Caco-2 (cell line): ENCODE measurements around the gene TEX55. TPM values are rescaled to one million over a fixed set of nuclear protein-coding genes. Genes with fewer than 3 reads are reported as not detected.
"Not testable (repeated sequence)": the region's sequence is repeated elsewhere in the genome, so short reads cannot be mapped to it uniquely, and the experiment has no call there.

Experiments
- BruUV-seq: library from RNA; stranded (reverse); fragments of 400-500 nt; replicated peaks from 2 replicates; lab custom pipeline; 2021; lab: Mats Ljungman, UMichigan
- CTCF ChIA-PET: fragments of 300-600 bp; sonication (Branson Sonifier 250); formaldehyde crosslinking; loops from one replicate; lab custom pipeline; 2022; ENCODE audit warnings: antibody characterized with exemption; lab: Charles Lee
- POLR2A ChIA-PET: fragments of 300-600 bp; sonication (Branson Sonifier 250); formaldehyde crosslinking; loops from one replicate; lab custom pipeline; 2022; ENCODE audit warnings: antibody characterized with exemption; lab: Charles Lee
- DNase-seq, 2 experiments: peaks; one replicate each; pipeline versions ENCODE4 v3.0.0 to v3.0.0-alpha.2; 2020 to 2022
- H3K27me3 ChIP-seq: replicated peaks from 2 replicates; pipeline ENCODE4 v1.6.0; 2011; ENCODE audit warnings: low read length; ENCODE audit not compliant: control insufficient read depth, insufficient read depth
- H3K36me3 ChIP-seq: 2 replicates; pipeline ENCODE4 v1.5.1; 2011; ENCODE audit warnings: low read length; ENCODE audit not compliant: control insufficient read depth, insufficient read depth
- H3K4me1 ChIP-seq: fragments of 250-450 bp; sonication (Bioruptor Pico); 2 replicates; pipeline ENCODE4 v1.5.1; 2020; ENCODE audit warnings: mild to moderate bottlenecking
- H3K4me3 ChIP-seq: 2 replicates; pipeline ENCODE4 v1.5.1; 2011; ENCODE audit warnings: low read depth, mild to moderate bottlenecking, control low read depth, low read length
- H3K9me3 ChIP-seq: fragments of 250-450 bp; sonication (Bioruptor Pico); 2 replicates; pipeline ENCODE4 v1.5.1; 2020; ENCODE audit warnings: mild to moderate bottlenecking, moderate library complexity
- H3K27ac Mint-ChIP-seq: one replicate; pipeline ENCODE4 v1.8.0; 2022; ENCODE audit warnings: mixed read lengths; ENCODE audit not compliant: unreplicated experiment
- H3K27me3 Mint-ChIP-seq: one replicate; pipeline ENCODE4 v1.8.0; 2022; ENCODE audit warnings: mixed read lengths; ENCODE audit not compliant: insufficient read depth, unreplicated experiment
- H3K36me3 Mint-ChIP-seq: one replicate; pipeline ENCODE4 v1.8.0; 2022; ENCODE audit warnings: mild to moderate bottlenecking, mixed read lengths; ENCODE audit not compliant: insufficient read depth, unreplicated experiment
- H3K4me1 Mint-ChIP-seq: one replicate; pipeline ENCODE4 v1.8.0; 2022; ENCODE audit warnings: low read depth, mixed read lengths; ENCODE audit not compliant: unreplicated experiment
- H3K4me3 Mint-ChIP-seq: one replicate; pipeline ENCODE4 v1.8.0; 2022; ENCODE audit warnings: mild to moderate bottlenecking, moderate library complexity, mixed read lengths; ENCODE audit not compliant: unreplicated experiment
- H3K9me3 Mint-ChIP-seq: one replicate; pipeline ENCODE4 v1.8.0; 2022; ENCODE audit warnings: mixed read lengths; ENCODE audit not compliant: unreplicated experiment
- CTCF ChIP-seq, 2 experiments: fragments of 200-600 bp in 1 of 2; IDR thresholded peaks; 1 replicate in 1 of 2; 2 replicates in 1 of 2; pipeline versions ENCODE4 v1.5.1 to v1.8.0; 2011 to 2022; ENCODE audit warnings: antibody characterized with exemption in 1 of 2, control low read depth in 1 of 2, inconsistent platforms in 1 of 2, low read depth in 1 of 2, low read length in 1 of 2, mild to moderate bottlenecking in 1 of 2, moderate library complexity in 1 of 2; ENCODE audit not compliant: insufficient read depth in 1 of 2, severe bottlenecking in 1 of 2, unreplicated experiment in 1 of 2
- intact Hi-C: fragments of 100-400 bp; cut with micrococcal nuclease; formaldehyde crosslinking; loops from one replicate; pipeline ENCODE4 v1.10.0; 2022; ENCODE audit not compliant: unreplicated experiment
- total RNA-seq: library from RNA; stranded (reverse); gene quantifications from 2 replicates; pipeline ENCODE4 v1.2.3, GENCODE V29; 2022

The TEX55 gene
- total RNA-seq, 1 experiment from 2014 or later: not detected

DNA sequence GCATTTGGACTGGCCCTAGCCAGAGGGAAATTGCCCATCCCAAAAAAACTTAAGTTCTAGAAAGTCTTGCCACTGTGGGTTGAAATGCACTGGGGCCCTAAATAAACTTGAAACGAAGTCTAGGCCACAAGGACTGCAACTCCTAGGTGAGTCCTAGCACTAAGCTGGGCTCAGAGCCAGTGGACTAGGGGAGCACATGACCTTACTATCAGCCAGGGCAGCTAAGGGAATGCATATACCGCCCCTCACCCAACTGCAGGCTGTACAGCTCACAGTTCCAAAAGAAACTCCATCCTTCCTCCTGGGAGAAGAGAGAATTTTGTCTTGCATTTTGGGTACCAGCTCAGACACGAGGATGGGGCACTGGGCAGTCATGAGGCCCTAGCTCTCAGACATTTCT lies 23.6 kb upstream of the TEX55 start:
- Histone ChIP-seq H3K9me3 (no peaks in the 10 kb centered on the region), H3K4me1 (0 out of 2 replicates have a peak, but pooled peaks cover 6% of the 10 kb centered on the region), H3K27me3 (no peaks in the 10 kb centered on the region), H3K4me3 (no peak overlapping the region), H3K36me3 (no peaks in the 10 kb centered on the region)
- Mint-ChIP-seq H3K27me3 (no peaks in the 10 kb centered on the region), H3K4me1 (no peaks in the 10 kb centered on the region), H3K4me3 (no peak overlapping the region), H3K9me3 (peaks cover 38% of the 10 kb centered on the region), H3K27ac (no peak overlapping the region), H3K36me3 (no peaks in the 10 kb centered on the region)
- intact Hi-C loops: no loop called here
- POLR2A ChIA-PET: no interaction called here
- no peak for DNase-seq
- BruUV-seq: no TSS peak
- CTCF ChIA-PET: no interaction called here
- TF ChIP-seq CTCF (IDR thresholded peaks at IDR 0.05; ENCODE audit: insufficient read depth in 1 of 2, low read depth in 1 of 2, low read length in 1 of 2, severe bottlenecking in 1 of 2, unreplicated experiment in 1 of 2): no peak

DNA sequence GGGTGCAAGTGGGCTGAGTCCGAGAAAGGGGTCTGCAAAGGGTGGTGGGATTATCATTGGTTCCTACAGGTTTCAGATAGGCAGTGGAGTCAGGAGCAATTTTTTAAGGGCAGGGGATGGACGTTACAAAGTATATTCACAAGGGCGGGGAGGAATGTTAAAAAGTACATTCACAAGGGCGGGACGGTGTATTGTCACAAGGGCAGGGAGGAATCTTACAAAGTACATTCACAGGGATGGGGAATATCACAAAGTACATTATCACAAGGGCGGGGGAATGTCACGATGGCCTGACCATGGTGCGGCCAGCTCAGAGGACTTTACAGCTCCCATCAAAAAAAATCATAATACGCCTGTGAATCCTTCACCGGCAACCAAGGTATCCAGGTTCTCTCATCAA lies 20.6 kb upstream of the TEX55 start:
- no peak for TF ChIP-seq CTCF (IDR thresholded peaks at IDR 0.05; ENCODE audit: insufficient read depth in 1 of 2, low read depth in 1 of 2, low read length in 1 of 2, severe bottlenecking in 1 of 2, unreplicated experiment in 1 of 2)
- Histone ChIP-seq H3K27me3 (no peaks in the 10 kb centered on the region), H3K36me3 (no peaks in the 10 kb centered on the region), H3K4me1 (0 out of 2 replicates have a peak, but pooled peaks cover 6% of the 10 kb centered on the region), H3K4me3 (no peak overlapping the region), H3K9me3 (no peaks in the 10 kb centered on the region)
- ChIA-PET POLR2A (no interaction called here), CTCF (no interaction called here)
- intact Hi-C loops: no loop called here
- DNase-seq: no peak
- Mint-ChIP-seq H3K4me3 (no peak overlapping the region), H3K27ac (no peak overlapping the region), H3K36me3 (no peaks in the 10 kb centered on the region), H3K4me1 (no peaks in the 10 kb centered on the region), H3K27me3 (no peaks in the 10 kb centered on the region), H3K9me3 (peaks cover 24% of the 10 kb centered on the region)
- BruUV-seq: no TSS peak

DNA sequence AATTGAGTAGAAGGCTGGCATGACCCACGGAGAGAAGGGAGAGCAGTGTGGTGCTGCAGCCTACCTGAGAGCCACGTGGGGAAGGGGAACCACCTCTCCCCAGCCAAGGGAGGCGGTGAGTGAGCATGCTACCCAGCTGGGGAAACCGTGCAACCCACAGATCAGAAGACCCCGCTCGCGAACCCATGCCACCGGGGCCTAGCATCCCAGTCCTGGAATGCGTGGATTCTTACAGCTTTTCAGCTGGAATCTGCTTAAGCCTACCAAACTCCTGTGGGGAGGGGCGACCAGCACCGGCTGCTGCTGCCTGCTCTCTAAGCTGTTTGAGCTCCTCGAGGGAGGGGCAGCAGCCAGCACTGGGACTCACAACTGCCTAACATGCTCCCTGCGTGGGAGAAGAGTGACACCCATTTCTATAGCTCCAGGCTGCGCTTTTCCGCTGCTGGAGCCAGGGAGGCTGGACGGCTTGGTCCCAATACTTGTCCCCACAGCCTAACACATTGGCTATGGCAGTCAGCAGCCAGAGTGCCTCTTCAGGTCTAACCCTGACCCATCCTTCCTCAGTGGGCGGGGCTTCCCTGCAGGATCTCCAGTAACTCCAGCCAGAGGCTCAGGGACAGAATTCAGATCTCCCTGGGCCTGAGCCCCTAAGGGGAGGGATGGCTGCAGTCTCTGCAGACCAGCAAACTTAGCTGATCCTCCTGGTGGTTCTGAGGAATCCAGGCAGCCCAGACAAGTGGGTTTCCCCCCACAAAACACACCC lies 20.0 kb upstream of the TEX55 start:
- POLR2A ChIA-PET: no interaction called here

DNA sequence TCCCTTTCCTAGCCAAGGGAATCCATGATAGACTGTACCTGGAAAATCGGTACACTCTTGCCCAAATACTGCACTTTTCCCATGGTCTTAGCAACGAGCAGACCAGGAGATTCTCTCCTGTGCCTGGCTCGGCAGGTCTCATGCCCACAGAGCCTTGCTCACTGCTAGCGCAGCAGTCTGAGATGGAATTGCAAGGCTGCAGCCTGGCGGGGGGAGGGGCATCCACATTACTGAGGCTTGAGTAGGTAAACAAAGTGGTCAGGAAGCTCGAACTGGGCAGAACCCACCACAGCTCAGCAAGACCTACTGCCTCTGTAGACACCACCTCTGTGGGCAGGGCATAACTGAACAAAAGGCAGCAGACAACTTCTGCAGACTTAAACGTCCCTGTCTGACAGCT lies 15.7 kb upstream of the TEX55 start:
- H3K27me3 Mint-ChIP-seq, CTCF ChIA-PET, POLR2A ChIA-PET, H3K36me3 Mint-ChIP-seq, H3K27ac Mint-ChIP-seq, H3K9me3 ChIP-seq, H3K4me1 Mint-ChIP-seq, H3K36me3 ChIP-seq, H3K4me1 ChIP-seq, H3K27me3 ChIP-seq, DNase-seq, H3K4me3 Mint-ChIP-seq, H3K4me3 ChIP-seq, intact Hi-C loops, BruUV-seq: not testable (repeated sequence)
- peaks cover 26% of the 10 kb centered on the region for H3K9me3 Mint-ChIP-seq

More for the DNA sequence above, 20.0 kb upstream of the TEX55 start:
- H3K27me3 Mint-ChIP-seq: no peaks in the 10 kb centered on the region
- no peak overlapping the region for H3K27ac Mint-ChIP-seq
- H3K36me3 ChIP-seq: no peaks in the 10 kb centered on the region
- H3K4me1 Mint-ChIP-seq: no peaks in the 10 kb centered on the region
- H3K9me3 Mint-ChIP-seq: peaks cover 20% of the 10 kb centered on the region
- BruUV-seq: no TSS peak
- intact Hi-C loops: no loop called here
- TF ChIP-seq CTCF (IDR thresholded peaks at IDR 0.05; ENCODE audit: insufficient read depth in 1 of 2, low read depth in 1 of 2, low read length in 1 of 2, severe bottlenecking in 1 of 2, unreplicated experiment in 1 of 2): no peak
- CTCF ChIA-PET: no interaction called here
- no peak overlapping the region for H3K4me3 ChIP-seq
- H3K36me3 Mint-ChIP-seq: no peaks in the 10 kb centered on the region
- no peaks in the 10 kb centered on the region for H3K27me3 ChIP-seq
- no peak for DNase-seq
- no peaks in the 10 kb centered on the region for H3K9me3 ChIP-seq
- 0 out of 2 replicates have a peak, but pooled peaks cover 6% of the 10 kb centered on the region for H3K4me1 ChIP-seq
- no peak overlapping the region for H3K4me3 Mint-ChIP-seq

GRCh38 chr3:119132291-119132690 lies 13.7 kb upstream of the TEX55 start:
- H3K27ac Mint-ChIP-seq, H3K9me3 ChIP-seq, H3K4me3 ChIP-seq, DNase-seq, H3K27me3 ChIP-seq, H3K36me3 Mint-ChIP-seq, POLR2A ChIA-PET, H3K27me3 Mint-ChIP-seq, H3K4me1 Mint-ChIP-seq, intact Hi-C loops, BruUV-seq, H3K4me1 ChIP-seq, H3K36me3 ChIP-seq, H3K4me3 Mint-ChIP-seq: not testable (repeated sequence)
- peaks cover 19% of the 10 kb centered on the region for H3K9me3 Mint-ChIP-seq
- CTCF ChIA-PET: interaction anchor here (0.7 kb wide), 1 partner anchor 250 kb away, joined by 10 read pairs; no protein-coding TSS in a partner anchor
